ENCODE results near the gene TRIM42.

TRIM42 gene

DNA sequence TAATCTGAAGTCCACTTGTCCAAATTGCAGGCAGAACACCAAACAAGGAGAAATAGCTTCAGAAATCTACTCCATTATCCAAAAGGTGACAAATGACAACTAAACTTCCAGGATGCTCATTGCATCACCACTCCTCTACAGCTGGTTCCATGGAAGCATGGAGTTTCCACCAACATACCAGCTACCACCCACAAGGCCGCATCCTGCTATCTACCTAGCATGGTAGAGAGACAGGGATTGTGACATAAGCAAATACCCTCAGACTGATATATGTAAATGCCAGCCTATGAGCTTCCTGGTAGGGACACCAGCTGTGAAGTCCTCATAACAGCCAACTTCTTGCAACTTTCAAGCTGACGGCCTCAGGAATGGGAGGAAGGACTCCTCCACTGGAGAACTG is at the start of gene TRIM42:
TSS of gene TRIM42 (plus strand) at position 301 of the 400 bp plus-strand sequence. CDS start 166 bp downstream, outside the sequence.
- DNase-seq (ENCODE audit: low spot score): no peak

DNA sequence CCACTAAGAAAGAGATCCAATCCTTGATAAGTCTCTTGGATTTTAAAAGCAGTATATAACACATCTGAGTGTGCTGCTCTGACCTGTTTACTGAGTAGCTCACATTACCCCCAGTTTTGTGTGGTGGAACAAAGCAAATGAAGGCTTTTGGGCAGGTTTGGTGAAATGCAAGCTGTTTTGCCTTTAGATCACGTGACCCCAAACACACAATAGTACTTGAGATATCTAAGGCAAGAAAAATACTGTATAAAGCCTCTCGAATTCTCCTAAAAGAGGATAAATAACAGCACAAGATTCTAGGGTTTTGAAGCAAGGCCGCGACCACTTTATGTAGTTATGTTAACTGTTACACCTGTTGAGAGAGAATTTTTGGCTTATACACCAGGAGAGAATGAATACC is 49.3 kb upstream of the TRIM42 start:
- DNase-seq (ENCODE audit: low spot score): no peak

DNA sequence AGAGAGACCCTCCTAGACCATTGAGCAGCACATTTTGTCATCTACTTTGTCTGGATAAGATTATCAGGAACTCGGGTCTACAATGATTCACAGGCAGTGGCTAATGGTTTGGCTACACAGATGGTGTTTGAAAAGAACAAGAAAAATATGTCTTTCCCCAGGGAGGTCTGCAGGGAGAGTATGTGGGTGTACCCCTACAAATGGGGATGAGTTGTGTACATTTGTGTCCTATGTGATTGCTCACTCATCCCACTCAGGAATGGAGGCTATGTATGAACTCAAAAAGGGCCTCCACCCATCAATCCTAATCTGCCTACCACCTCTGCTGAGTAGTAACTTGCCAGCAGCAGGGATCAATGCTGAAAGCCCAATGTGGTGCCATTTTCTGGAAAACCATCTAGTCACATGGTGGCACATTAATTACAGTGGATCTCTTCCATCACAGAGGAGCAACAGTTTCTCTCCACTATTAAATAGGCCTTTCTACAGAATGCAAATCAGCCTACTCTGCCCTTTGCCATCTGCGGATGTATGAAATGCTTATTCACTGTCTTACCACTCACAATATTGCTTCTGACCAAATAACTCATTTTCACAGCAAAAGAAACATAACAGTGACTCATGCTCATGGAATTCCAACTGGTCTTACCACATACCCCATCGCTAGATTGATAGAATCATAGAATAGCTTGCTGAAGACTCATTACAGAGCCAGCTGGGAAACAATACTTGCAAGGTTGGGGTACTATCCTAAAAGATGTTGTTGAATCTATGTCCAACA is 48.3 kb upstream of the TRIM42 start:
- DNase-seq (ENCODE audit: low spot score): no peak

DNA sequence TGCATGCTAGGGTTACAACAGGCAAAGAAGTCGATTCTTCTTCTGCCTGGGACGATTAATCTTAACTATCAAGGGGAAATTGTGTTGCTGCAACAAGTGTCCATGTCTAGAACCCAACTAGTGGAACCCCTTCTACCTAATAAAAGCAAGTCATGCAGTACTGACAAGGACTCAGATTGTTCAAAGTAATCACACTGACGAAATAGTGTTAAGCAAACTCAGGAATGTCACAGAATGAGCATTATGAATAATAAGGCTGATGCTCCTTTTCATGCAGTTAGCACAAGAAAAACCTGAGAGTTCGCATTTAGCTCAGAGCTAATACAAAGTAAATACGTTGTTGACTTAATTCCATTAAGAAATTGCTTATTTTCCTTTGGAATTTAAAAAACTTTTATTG is 47.5 kb upstream of the TRIM42 start:
- DNase-seq (ENCODE audit: low spot score): no peak

DNA sequence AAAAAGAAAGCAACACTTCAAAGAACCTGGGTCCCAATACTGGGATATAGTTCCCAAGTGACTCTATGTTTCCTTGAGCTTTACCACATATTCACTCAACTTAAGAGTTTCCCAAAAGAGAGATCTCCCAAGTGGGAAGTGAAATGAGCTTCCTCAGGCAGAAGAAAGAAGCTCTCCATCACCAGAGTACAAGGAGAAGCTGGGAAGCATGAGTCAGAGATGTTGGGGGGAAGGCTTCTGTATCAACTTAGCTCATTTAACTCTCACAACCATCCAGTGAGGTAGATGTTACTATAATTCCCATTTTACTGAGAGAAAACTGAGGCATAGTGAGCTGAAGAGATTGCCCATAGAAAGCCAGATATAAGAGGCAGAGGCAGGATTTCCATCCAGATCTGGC is 47.0 kb upstream of the TRIM42 start:
- no peak for DNase-seq (ENCODE audit: low spot score)

DNA sequence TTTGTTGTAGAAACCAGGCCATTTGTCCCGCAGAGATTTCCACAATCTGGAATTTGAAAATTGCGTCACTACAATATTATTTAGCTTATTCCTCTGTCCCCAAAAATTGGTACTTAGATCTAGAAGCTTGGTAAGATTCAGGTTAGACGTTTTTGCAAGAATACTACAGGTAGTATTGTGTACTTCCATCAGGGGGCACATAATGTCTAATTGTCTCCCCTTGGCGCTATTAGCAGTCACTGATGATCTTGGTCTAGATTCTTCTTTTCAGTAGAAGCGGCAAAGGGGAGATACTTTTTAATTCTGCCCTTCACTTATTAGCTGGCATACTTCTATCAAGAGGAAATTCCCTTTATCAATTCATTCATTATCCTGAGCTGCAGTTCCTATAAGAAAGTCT is 42.6 kb upstream of the TRIM42 start:
- no peak for DNase-seq (ENCODE audit: low spot score)

DNA sequence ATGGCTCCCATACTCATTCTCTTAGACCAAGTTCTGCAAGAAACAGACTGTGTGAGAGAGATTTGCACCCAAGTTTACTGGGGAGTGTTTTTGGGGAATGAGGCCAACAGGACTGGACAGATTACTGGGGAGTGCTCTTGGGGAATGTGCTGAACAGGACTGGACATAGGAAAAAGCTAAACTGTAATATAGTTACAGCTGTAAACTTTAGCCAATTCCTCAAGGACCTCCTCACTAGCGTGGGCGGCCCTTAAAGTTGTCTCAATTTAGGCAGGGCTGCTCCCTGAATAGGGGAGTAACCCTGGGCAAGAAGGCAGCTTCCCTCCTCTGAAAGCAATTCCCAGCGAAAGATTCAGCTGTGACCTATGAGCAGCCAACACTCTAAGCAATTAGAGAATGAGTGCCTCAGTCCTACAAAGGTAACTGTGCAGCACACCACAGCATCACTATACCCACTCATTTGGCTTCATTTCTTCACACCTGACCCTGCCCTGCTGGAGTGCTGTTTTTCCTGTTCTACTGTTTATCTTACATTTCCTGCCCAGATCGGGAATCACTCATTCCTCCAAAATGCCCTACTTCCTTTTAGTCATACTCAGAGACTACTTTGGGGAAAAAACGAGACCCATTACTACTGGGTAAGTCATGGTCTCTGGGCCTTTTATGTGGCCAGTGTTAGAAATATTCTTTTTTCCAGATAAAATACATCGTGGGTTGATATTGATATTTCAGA is 41.3 kb upstream of the TRIM42 start:
- no peak for DNase-seq (ENCODE audit: low spot score)

DNA sequence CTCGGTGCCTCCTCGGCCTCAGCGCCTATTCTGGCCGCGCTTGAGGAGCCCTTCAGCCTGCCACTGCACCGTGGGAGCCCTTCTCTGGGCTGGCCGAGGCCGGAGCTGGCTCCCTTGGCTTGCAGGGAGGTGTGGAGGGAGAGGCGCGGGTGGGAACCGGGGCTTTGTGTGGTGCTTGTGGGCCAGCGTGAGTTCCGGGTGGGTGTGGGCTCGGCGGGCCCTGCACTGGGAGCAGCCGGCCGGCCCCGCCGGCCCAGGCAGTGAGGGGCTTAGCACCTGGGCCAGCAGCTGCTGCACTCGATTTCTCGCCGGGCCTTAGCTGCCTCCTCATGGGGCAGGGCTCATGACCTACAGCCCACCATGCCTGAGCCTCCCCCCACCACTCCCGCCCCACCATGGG is 26.6 kb upstream of the TRIM42 start:
- no peak for DNase-seq (ENCODE audit: low spot score)

DNA sequence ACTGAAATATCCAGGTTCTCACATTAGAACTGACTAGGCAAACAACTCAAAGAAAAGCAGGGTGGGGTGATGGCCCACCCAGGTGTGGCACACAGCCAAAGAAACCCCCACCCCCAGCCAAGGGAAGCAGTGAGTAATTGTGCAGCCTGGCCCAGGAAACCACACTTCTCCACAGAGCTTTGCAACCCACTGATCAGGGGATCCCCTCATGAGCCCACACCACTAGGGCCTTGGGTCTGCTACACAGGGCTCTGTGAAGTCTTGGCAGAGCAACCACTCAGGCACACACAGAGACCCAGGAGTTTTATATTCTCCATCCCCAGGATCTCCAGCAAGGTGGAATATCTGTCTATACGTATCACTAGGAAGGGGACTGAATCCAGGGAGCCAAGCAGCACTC is 22.2 kb upstream of the TRIM42 start:
- no peak for DNase-seq (ENCODE audit: low spot score)

DNA sequence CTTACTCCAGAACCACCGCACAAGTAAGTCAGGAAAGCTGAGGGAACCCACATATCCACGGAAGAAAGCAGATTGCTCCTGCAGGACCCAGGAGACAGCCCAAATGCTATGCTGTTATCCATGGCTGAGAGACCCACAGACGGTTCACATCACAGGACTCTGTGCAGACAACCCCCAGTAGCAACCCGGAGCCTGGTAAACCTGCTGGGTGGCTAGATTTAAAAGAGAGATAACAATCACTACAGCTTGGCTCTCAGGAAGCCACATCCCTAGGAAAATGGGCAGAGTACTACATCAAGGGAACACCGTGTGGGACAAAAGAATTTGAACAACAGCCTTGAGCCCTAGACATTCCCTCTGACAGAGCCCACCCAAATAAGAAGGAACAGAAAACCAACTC is 13.8 kb upstream of the TRIM42 start:
- no peak for DNase-seq (ENCODE audit: low spot score)

DNA sequence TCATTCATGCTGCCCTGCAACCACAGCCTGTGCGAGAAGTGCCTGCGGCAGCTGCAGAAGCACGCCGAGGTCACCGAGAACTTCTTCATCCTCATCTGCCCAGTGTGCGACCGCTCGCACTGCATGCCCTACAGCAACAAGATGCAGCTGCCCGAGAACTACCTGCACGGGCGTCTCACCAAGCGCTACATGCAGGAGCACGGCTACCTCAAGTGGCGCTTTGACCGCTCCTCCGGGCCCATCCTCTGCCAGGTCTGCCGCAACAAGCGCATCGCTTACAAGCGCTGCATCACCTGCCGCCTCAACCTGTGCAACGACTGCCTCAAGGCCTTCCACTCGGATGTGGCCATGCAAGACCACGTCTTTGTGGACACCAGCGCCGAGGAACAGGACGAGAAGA is 4.7 kb downstream of the TRIM42 start:
- no peak for DNase-seq (ENCODE audit: low spot score)

DNA sequence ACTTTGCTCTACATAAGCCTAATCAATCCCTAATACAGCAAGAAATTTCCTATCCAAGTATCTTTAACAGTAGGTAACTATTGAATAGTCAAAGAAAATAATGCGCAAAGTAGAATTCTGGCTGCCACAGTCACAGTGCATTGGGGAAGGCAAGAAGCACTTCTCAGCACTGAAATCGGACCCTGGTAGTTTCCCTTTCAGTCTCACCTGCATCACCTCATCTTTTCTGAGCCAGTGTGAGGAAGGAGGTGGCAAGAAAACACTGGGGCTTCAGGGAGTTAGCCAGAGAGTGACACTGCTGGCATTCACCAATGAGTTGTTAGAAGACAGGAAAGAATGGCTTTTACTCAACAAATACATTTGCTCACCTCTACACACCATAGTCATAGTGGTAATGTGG is 8.3 kb downstream of the TRIM42 start:
- no peak for DNase-seq (ENCODE audit: low spot score)

DNA sequence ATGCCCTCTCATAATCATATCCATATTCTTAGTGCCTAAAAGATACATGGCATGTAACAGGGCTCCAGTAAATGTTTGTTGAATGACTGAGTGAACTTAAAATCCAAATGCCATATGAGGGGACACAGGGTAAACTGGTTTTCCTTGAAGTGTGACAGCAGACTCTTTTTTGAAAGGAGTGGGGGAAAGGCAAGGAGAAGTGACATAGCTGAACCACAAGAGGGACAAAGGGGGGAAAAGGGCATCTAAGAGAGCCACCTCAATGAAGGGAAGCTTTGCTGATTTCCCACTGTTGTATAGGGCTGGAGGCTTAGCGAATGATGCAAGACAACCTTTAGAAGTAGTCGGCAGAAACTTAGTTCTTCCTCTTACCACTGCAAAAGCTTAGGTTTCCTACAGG is 9.1 kb downstream of the TRIM42 start:
- no peak for DNase-seq (ENCODE audit: low spot score)

DNA sequence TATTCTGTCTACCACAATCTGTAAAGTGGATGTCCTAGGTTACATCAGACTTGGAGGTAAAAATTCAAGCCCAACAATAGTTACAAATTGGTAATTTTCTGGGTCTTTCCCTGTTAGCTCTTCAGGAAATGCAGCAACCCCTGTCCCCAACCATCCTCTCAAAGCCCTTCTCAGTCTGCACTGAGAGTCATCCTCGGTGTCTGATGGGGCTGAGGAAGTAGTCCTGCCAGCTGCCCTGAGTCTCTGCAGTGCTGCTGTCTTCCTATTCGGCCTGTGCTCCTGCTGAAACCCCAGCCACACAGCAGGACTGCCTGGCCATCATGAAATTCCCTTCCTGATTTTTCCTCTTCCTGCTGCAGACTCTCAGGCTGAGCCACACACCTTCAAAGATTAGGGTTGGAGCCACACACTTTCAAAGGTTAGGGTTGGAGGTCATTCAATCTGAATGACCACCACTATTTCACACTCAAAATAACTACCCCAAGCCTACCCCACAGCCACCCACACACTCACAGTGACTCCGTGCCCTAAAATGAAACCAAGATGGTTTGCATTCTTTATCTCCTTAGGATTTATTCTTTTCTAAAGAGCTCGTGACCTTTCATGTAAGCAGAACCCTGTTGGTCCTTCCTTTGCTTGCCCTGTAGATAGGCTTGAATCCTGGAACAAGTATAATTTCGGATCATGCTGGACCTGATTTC is 17.6 kb downstream of the TRIM42 start:
- DNase-seq (ENCODE audit: low spot score): no peak

DNA sequence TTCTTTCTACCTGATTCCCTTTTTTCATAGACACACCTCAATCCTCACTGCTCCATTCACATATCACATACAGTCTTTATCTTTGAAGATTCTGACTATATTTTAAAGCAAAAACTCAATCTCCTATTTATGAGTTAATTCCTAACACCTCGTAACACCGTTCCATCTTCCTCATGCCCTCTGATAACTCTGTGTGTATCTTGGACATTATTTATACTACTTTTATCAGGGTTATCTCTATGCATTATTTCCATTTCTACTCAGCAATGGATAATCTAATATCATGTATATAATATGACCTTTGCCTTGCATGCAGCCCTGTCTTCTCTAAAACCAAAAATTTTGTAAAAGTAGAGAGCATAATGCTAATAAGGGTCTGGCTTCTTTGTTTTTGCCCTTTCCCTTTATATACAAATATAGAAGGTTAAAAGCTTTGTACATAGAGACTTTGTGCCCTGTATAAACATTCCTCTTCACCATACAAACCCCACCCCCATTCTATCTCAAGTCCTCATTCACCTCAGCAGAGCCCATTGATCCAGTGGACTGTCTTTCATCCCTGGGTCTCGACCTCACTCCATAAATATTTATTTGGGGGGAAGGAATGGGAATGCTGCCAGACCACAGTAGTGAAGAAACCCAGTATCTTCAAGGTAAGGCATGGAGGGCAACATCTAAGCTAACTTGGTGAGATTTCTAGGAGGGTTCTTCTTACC is 21.8 kb downstream of the TRIM42 start:
- no peak for DNase-seq (ENCODE audit: low spot score)

DNA sequence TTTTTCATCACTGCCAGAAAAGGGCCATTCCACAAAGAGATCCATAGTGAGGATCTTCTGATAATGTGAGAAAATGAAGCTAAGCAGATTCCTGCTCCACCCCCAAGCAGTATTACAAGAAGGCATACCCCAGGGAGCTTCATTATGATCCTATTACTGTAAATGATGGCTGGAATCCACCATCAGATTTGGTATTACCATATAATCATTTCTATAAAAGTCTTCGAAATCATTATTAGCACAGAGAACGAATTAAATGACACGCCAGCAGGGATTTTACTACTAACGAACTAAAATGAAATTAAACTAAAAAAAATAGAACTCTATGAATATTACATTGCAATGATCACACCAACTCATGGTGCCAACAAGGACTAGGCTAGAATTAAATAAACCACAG is 24.4 kb downstream of the TRIM42 start:
- no peak for DNase-seq (ENCODE audit: low spot score)

DNA sequence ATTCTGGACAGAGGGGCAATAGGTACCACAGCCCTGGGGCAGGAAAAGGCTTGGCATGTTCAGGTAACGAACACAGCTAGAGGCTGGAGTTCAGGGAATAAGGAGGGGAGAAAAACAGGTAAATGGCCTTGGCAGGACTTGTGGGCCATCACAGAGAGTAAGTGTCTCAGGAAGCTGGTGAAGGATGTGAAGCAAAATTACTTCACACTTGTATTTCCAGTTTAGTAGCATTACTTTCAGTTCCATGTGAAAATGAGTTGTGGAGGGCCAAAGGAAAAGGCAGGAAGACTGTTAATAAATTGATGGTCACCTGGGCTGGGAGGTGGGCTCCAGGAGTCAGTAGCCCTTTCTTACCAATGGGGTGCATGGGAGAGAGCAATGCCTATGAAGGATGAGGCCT is 25.6 kb downstream of the TRIM42 start:
- DNase-seq (ENCODE audit: low spot score): no peak

DNA sequence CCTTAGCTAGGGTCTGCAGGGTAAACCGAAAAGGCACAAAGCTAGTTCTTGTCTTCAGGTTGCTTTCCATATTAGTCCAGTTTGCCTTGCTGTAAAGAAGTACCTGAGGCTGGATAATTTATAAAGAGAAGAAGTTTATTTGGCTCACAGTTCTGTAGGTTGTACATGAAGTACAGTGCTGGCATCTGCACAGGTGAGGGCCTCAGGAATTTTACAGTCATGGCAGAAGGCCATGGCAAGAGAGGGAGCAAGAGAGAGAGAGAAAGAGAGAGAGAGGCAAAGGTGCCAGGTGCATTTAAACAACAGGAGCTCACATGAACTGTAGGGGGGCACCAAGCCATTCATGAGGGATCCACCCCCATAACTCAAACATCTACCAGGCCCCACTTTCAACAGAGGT is 26.9 kb downstream of the TRIM42 start:
- no peak for DNase-seq (ENCODE audit: low spot score)

DNA sequence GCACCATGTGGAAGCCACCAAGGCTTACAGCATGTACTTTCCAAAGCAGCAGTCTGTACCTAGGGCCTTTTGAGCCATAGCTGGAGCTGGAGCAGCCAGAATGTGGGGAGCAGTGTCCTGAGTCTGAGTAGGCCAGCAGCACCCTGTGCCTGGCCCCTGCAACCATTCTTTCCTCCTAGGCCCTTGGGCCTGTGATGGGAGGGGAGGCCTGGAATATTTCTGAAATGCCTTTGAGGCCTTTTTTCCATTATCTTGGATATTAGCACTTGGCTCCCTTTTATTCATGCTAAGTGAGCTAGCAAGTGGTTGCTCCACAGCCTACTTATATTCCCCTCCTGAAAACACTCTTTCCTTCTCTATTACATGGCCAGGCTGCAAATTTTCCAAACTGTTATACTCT is 28.1 kb downstream of the TRIM42 start:
- DNase-seq (ENCODE audit: low spot score): no peak

DNA sequence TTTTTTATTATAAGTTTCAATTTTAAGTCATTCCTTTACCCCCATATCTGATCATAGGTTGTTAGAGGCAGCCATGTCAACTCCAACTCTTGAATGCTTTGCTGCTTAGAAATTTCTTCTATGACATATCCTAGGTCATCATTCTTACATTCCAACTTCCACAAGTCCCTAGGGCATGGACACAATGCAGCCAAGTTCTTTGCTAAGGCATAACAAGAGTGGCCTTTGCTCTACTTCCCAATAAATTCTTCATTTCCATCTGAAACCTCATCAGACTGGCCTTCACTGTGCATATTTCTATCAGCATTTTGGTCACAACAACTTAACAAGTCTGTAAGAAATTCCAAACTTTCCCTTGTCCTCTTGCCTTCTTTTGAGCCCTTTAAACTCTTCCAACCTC is 28.5 kb downstream of the TRIM42 start:
- no peak for DNase-seq (ENCODE audit: low spot score)

DNA sequence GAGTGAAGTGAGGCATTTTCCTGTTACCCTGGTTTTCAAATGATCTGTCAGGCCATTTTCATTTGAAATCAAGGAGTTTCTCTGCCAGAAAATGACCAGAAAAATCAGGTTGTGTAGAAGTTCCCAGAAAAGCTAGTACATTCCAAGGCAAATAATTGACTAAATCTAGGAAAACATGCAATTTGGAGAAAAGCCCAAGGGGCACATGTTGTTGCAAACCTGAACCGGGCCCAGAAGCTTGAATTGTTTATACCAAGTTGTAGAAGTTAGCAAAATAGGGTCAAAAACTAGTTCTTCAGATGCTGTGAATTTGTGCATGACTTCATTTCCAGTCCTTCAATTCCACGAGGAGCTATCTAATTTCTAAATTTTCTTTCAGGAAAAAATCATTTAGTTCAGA is 31.0 kb downstream of the TRIM42 start:
- no peak for DNase-seq (ENCODE audit: low spot score)

DNA sequence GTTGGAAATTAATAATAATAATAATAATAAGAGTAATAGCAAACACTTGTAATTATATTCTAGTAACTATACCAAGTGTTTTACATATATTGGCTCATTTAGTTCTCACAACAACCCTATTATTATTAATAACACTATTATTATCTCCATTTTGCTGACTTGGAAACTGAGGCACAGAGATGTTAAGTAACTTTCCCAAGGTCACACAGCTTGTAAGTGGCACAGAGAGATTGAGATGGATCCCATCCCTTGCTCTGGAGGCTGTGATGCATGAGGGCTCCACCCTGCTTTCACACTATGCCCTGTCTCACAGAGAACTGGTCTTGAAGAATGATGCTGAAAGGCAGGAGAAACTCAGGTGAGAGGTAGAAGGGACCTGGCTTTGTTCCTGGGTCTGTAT is 31.9 kb downstream of the TRIM42 start:
- no peak for DNase-seq (ENCODE audit: low spot score)
